H9 (cell line): Measurements from ENCODE around the gene HEXD. TPM values are rescaled to one million over a fixed set of nuclear protein-coding genes. Genes with fewer than 3 reads are reported as not detected.

Experiments used
- DNase-seq: peaks from one replicate; pipeline ENCODE4 v3.0.0-alpha.2; 2017
- H2AFZ ChIP-seq: one replicate; pipeline ENCODE4 v1.6.1; 2013; ENCODE audit warnings: mild to moderate bottlenecking, low read length, control low read depth, moderate library complexity
- H2AK5ac ChIP-seq: 2 replicates; pipeline ENCODE4 v1.6.1; 2013; ENCODE audit warnings: low read length, control low read depth, mixed read lengths; ENCODE audit not compliant: insufficient read length
- H2BK120ac ChIP-seq: one replicate; pipeline ENCODE4 v1.6.1; 2013; ENCODE audit warnings: low read depth, mild to moderate bottlenecking, low read length, control low read depth, inconsistent platforms; ENCODE audit not compliant: poor library complexity, severe bottlenecking
- H2BK12ac ChIP-seq: 2 replicates; pipeline ENCODE4 v1.6.1; 2013; ENCODE audit warnings: low read length, control low read depth, mixed read lengths, low read depth; ENCODE audit not compliant: insufficient read length
- H2BK15ac ChIP-seq: 2 replicates; pipeline ENCODE4 v1.6.1; 2013; ENCODE audit warnings: low read depth, low read length, control low read depth
- H2BK20ac ChIP-seq: one replicate; pipeline ENCODE4 v1.6.1; 2013; ENCODE audit warnings: low read depth, mild to moderate bottlenecking, low read length, control low read depth, inconsistent platforms; ENCODE audit not compliant: poor library complexity, severe bottlenecking
- H2BK5ac ChIP-seq: 2 replicates; pipeline ENCODE4 v1.6.1; 2013; ENCODE audit warnings: low read length, control low read depth, mixed read lengths; ENCODE audit not compliant: insufficient read length
- H3K14ac ChIP-seq: 2 replicates; pipeline ENCODE4 v1.6.1; 2013; ENCODE audit warnings: low read length, control low read depth; ENCODE audit not compliant: insufficient read depth
- H3K18ac ChIP-seq: 2 replicates; pipeline ENCODE4 v1.6.1; 2013; ENCODE audit warnings: low read depth, mild to moderate bottlenecking, mixed read lengths, low read length, control low read depth; ENCODE audit not compliant: insufficient read length
- H3K23ac ChIP-seq: 2 replicates; pipeline ENCODE4 v1.6.1; 2013; ENCODE audit warnings: low read length, control low read depth, mixed read lengths, low read depth; ENCODE audit not compliant: insufficient read length
- H3K23me2 ChIP-seq: 2 replicates; pipeline ENCODE4 v1.6.1; 2013; ENCODE audit warnings: low read depth, mild to moderate bottlenecking, mixed read lengths, low read length, control low read depth; ENCODE audit not compliant: insufficient read length, poor library complexity, severe bottlenecking
- H3K27ac ChIP-seq: 2 replicates; pipeline ENCODE4 v1.5.1; 2013; ENCODE audit warnings: low read length, control low read depth, mixed read lengths, low read depth; ENCODE audit not compliant: insufficient read length
- H3K27me3 ChIP-seq: 2 replicates; pipeline ENCODE4 v1.6.1; 2013; ENCODE audit warnings: low read length, control low read depth, inconsistent platforms; ENCODE audit not compliant: insufficient read depth
- H3K4ac ChIP-seq: 2 replicates; pipeline ENCODE4 v1.6.1; 2013; ENCODE audit warnings: low read depth, mild to moderate bottlenecking, control low read depth, inconsistent platforms, low read length, moderate library complexity
- H3K4me1 ChIP-seq: 2 replicates; pipeline ENCODE4 v1.6.1; 2013; ENCODE audit warnings: low read length, control low read depth, inconsistent platforms; ENCODE audit not compliant: insufficient read depth
- H3K4me2 ChIP-seq: 2 replicates; pipeline ENCODE4 v1.6.1; 2013; ENCODE audit warnings: low read length, control low read depth, mixed read lengths; ENCODE audit not compliant: insufficient read length, insufficient read depth
- H3K56ac ChIP-seq: 2 replicates; pipeline ENCODE4 v1.6.1; 2013; ENCODE audit warnings: low read depth, mild to moderate bottlenecking, mixed read lengths, low read length, control low read depth; ENCODE audit not compliant: insufficient read length
- H3K79me1 ChIP-seq: 2 replicates; pipeline ENCODE4 v1.6.1; 2013; ENCODE audit warnings: low read depth, mild to moderate bottlenecking, moderate library complexity, low read length, control low read depth, inconsistent platforms; ENCODE audit not compliant: insufficient read depth, poor library complexity, severe bottlenecking
- H3K79me2 ChIP-seq: 2 replicates; pipeline ENCODE4 v1.6.1; 2013; ENCODE audit warnings: low read length, control low read depth, inconsistent platforms; ENCODE audit not compliant: insufficient read depth
- H3K9ac ChIP-seq: 2 replicates; pipeline ENCODE4 v1.6.1; 2013; ENCODE audit warnings: low read length, control low read depth, mixed read lengths; ENCODE audit not compliant: insufficient read length; ENCODE audit errors: extremely low read depth
- H3K9me3 ChIP-seq: one replicate; pipeline ENCODE4 v1.6.1; 2013; ENCODE audit warnings: low read depth, low read length, inconsistent platforms; ENCODE audit not compliant: control insufficient read depth
- H3T11ph ChIP-seq: one replicate; pipeline ENCODE4 v1.6.1; 2013; ENCODE audit warnings: mild to moderate bottlenecking, low read length, control low read depth, inconsistent platforms
- H4K20me1 ChIP-seq: one replicate; pipeline ENCODE4 v1.6.1; 2013; ENCODE audit not compliant: control insufficient read depth, insufficient read length, insufficient read depth
- H4K5ac ChIP-seq: 2 replicates; pipeline ENCODE4 v1.6.1; 2013; ENCODE audit warnings: low read depth, mild to moderate bottlenecking, mixed read lengths, low read length, control low read depth; ENCODE audit not compliant: insufficient read length
- H4K8ac ChIP-seq: replicated peaks from 2 replicates; pipeline ENCODE4 v1.6.1; 2013; ENCODE audit warnings: low read length, control low read depth, mixed read lengths, low read depth; ENCODE audit not compliant: insufficient read length
- H4K91ac ChIP-seq: 2 replicates; pipeline ENCODE4 v1.6.1; 2013; ENCODE audit warnings: low read depth, mild to moderate bottlenecking, moderate library complexity, mixed read lengths, low read length, control low read depth; ENCODE audit not compliant: insufficient read length
- H3K27ac Mint-ChIP-seq, 3 experiments: 2 replicates in 2 of 3; 3 replicates in 1 of 3; pipeline ENCODE4 v1.8.0; 2020 to 2021; ENCODE audit warnings: mixed read lengths in 3 of 3, mild to moderate bottlenecking in 1 of 3, moderate library complexity in 1 of 3
- H3K27me3 Mint-ChIP-seq: 2 replicates; pipeline ENCODE4 v1.8.0; 2021; ENCODE audit warnings: low read depth, mild to moderate bottlenecking, moderate library complexity, mixed read lengths
- H3K36me3 Mint-ChIP-seq, 3 experiments: 2 replicates in 2 of 3; 3 replicates in 1 of 3; pipeline ENCODE4 v1.8.0; 2020 to 2021; ENCODE audit warnings: low read depth in 3 of 3, mixed read lengths in 3 of 3; ENCODE audit not compliant: insufficient read depth in 1 of 3
- H3K4me1 Mint-ChIP-seq, 2 experiments: 2 replicates each; pipeline ENCODE4 v1.8.0; 2020; ENCODE audit warnings: mixed read lengths in 2 of 2
- H3K4me3 Mint-ChIP-seq, 2 experiments: 2 replicates in 1 of 2; 3 replicates in 1 of 2; pipeline ENCODE4 v1.8.0; 2020 to 2021; ENCODE audit warnings: mild to moderate bottlenecking in 2 of 2, mixed read lengths in 2 of 2, moderate library complexity in 1 of 2
- H3K9me3 Mint-ChIP-seq, 2 experiments: 2 replicates in 1 of 2; 3 replicates in 1 of 2; pipeline ENCODE4 v1.8.0; 2020; ENCODE audit warnings: mild to moderate bottlenecking in 2 of 2, mixed read lengths in 2 of 2, moderate library complexity in 1 of 2
- WGBS: extraction: QIAGEN DNeasy Blood & Tissue Kit; methylation state at CpG from one replicate; pipeline ENCODE4 v1.1.7; 2013; ENCODE audit warnings: missing lambda C conversion rate, low lambda C conversion rate, mixed read lengths; ENCODE audit not compliant: insufficient read length; ENCODE audit errors: extremely low coverage; 5-methylcytosine and 5-hydroxymethylcytosine counted together
- total RNA-seq: library from RNA; stranded (reverse); gene quantifications from 2 replicates; pipeline ENCODE4 v1.2.1, GENCODE V29; 2021
- TF ChIP-seq, protein P1 (sequence below): fragments of 200-600 bp; sonication (generic); conservative IDR thresholded peaks from 3 replicates; pipeline ENCODE4 v1.8.0; 2021; ENCODE audit warnings: antibody characterized with exemption, mild to moderate bottlenecking

The HEXD gene
- total RNA-seq, 1 experiment from 2014 or later = 23.2 TPM

DNA sequence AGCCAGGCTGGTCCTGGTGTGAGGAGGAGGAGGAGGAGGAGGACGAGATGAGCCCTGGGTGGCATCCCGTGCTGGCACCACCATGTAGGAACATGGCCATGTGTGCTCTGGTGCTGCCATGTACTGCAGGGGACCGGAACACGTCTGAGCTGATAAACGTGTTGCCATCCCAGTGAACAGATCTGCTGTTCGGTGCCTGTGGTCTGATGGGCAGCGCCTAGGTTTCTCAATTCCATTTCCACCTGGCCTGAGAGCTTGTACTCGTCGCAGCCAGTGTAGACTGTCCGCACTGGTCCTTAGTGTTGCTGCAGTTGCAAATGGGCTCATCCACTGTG lies 73.0 kb downstream of the HEXD start:
- Histone ChIP-seq H3K18ac (no peak overlapping the region), H4K20me1 (peaks cover 3% of the 10 kb centered on the region), H2BK120ac (no peak overlapping the region), H3K4me1 (no peaks in the 10 kb centered on the region), H3K4me2 (no peak overlapping the region), H2AFZ (no peak overlapping the region), H2BK20ac (no peak overlapping the region), H3T11ph (no peak overlapping the region), H3K23ac (no peak overlapping the region), H3K9ac (no peak overlapping the region), H3K4ac (no peak overlapping the region), H4K91ac (no peak overlapping the region), H2BK12ac (no peak overlapping the region), H2BK15ac (no peak overlapping the region), H2BK5ac (no peak overlapping the region), H2AK5ac (no peak overlapping the region), H3K14ac (no peak overlapping the region; the same call in 1 of the 2 replicates), H3K9me3 (no peaks in the 10 kb centered on the region), H3K27ac (no peak overlapping the region), H3K79me2 (no peaks in the 10 kb centered on the region), H3K56ac (no peak overlapping the region), H4K5ac (no peak overlapping the region), H3K79me1 (no peaks in the 10 kb centered on the region), H3K27me3 (no peaks in the 10 kb centered on the region; the same call in 1 of the 2 replicates), H4K8ac (no peak overlapping the region), H3K23me2 (no peaks in the 10 kb centered on the region)
- Mint-ChIP-seq H3K27me3 (peaks cover 7% of the 10 kb centered on the region), H3K27ac (no peak overlapping the region), H3K9me3 (peaks cover 0 to 2% of the 10 kb centered on the region in 2 experiments; a peak in 1 of 5 replicates), H3K4me1 (peaks cover 8 to 15% of the 10 kb centered on the region in 2 experiments), H3K4me3 (no peak overlapping the region), H3K36me3 (peaks cover 8 to 31% (median 25%) of the 10 kb centered on the region in 3 experiments)
- DNase-seq = no peak
- TF ChIP-seq, protein P1, sequence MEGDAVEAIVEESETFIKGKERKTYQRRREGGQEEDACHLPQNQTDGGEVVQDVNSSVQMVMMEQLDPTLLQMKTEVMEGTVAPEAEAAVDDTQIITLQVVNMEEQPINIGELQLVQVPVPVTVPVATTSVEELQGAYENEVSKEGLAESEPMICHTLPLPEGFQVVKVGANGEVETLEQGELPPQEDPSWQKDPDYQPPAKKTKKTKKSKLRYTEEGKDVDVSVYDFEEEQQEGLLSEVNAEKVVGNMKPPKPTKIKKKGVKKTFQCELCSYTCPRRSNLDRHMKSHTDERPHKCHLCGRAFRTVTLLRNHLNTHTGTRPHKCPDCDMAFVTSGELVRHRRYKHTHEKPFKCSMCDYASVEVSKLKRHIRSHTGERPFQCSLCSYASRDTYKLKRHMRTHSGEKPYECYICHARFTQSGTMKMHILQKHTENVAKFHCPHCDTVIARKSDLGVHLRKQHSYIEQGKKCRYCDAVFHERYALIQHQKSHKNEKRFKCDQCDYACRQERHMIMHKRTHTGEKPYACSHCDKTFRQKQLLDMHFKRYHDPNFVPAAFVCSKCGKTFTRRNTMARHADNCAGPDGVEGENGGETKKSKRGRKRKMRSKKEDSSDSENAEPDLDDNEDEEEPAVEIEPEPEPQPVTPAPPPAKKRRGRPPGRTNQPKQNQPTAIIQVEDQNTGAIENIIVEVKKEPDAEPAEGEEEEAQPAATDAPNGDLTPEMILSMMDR = no peak
- WGBS = no CpG with 5 or more reads among the region's 10 CpGs
